Fibroblast of gingiva (primary cell): Measurements from ENCODE around the gene PNPLA1.
A peak's percentile ranks its signal among the peaks of the same experiment; 100 is the strongest.
"Not testable (repeated sequence)": the region's sequence is repeated elsewhere in the genome, so short reads cannot be mapped to it uniquely, and the experiment has no call there.

Experiments
- DNase-seq: peaks from one replicate; pipeline ENCODE4 v3.0.0-alpha.2; 2011; ENCODE audit warnings: low read depth

The PNPLA1 gene

GRCh38 chr6:36336208-36336710 lies 66.4 kb downstream of the PNPLA1 start:
- DNase-seq: no peak

GRCh38 chr6:36336779-36337241 lies 67.0 kb downstream of the PNPLA1 start, which contains the start of gene BNIP5:
Gene BNIP5 (minus strand): TSS chr6:36336888. CDS start chr6:36330690, 6,198 bp downstream.
- DNase-seq: no peak

DNA sequence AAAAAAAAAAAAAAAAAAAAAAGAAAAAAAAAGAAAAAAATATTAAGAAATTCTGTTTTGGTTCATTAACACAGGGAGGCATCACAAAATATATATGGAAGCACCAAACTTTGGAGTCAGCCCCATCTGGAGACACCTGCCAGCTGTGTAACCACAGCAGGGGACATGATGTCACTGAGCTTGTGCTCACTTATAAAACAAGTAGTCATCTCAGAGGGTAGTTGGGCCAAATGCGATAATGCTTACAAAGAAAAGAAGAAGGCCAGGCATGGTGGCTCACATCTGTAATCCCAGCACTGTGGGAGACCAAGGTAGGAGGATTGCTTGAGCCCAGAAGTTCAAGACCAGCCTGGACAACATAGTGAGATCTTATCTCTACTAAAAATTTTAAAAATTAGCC lies 68.0 kb downstream of the PNPLA1 start:
- no peak for DNase-seq

DNA sequence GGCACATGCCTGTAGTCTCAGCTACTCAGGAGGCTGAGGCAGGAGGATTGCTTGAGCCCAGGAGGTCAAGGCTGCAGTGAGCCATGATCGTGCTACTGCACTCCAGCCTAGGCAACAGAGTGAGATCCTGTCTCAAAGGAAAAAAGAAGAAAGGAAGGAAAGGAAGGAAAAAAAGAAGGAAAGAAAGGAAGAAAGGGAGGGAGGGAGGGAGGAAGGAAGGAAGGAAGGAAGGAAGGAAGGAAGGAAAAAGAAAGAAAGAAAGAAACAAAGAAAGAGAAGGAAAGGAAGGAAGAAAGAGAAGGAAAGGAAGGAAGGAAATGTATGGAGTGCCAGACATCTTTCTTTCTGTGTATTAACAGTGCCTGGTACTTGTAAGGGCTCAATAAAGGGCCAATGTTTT lies 68.4 kb downstream of the PNPLA1 start:
- DNase-seq: not testable (repeated sequence)

GRCh38 chr6:36339146-36339545 lies 69.3 kb downstream of the PNPLA1 start:
- no peak for DNase-seq

- DNase-seq: no peak
Measured at GRCh38 chr6:36340306-36340617, 70.4 kb downstream of the PNPLA1 start.

GRCh38 chr6:36340618-36341454 lies 71.0 kb downstream of the PNPLA1 start:
- peak; percentile 42 for DNase-seq

DNA sequence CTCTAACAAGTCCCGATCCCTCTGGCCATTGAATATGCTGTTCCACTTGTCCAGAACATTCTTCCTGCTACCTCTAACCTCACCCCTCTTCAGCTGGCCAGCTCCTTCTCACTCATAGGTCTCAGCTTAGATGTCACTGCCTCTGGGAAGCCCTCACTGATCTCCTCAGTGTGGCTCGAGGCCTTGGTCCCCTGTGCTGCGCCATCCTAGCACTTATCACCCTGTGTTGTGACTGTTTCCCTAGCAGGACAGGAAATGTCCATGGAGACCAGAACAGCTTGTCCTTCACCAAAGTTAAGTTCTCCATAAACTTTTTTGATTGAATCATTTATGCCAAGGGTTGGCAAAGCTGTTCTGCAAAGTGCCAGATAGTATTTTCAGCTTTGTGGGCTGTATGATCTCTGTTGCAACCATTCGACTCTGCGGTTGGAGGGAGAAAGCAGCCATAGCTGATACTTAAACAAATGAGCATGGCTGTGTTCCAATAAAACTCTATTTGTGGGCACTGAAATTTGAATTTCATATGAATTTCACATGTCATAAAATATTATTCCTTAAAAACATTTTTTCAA lies 73.3 kb downstream of the PNPLA1 start:
- no peak for DNase-seq

GRCh38 chr6:36345681-36346466 lies 76.0 kb downstream of the PNPLA1 start:
- no peak for DNase-seq

DNA sequence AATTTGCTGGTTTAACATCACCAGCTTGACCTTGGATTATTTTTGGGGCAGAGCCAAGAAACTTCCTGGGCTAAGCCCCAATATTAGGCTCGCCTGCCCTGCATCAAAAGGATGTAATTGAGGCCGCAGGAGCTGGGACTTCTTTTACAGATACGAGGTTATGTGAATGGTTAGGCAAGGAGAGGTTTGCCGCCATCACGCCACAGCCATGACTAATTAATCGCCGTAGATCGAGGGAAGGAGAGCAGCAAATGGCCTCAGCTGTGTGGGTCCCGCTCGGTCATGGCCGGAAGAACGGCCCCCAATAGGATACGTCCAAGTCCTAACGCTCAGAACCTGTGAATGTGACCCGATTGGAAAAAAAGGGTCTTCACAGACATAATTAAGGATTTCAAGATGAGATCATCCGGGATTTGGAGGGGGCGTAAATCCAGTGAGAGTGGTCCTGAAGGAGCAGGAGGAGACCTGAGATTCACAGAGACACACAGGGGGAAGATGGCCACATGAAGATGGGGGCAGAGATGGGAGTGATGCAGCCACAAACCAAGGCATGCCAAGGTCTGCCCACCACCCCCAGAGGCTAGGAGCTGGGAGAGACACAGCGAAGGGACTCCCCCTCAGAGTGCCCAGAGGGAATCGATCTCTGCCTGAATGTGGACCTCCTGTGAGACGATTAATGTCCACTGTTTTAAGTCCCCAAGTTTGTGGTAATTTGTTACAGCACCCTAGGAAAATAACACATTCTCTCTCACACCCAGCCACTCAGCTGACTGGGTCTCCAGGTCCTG lies 76.8 kb downstream of the PNPLA1 start:
- no peak for DNase-seq

GRCh38 chr6:36347621-36348020 lies 77.8 kb downstream of the PNPLA1 start:
- DNase-seq: no peak

DNA sequence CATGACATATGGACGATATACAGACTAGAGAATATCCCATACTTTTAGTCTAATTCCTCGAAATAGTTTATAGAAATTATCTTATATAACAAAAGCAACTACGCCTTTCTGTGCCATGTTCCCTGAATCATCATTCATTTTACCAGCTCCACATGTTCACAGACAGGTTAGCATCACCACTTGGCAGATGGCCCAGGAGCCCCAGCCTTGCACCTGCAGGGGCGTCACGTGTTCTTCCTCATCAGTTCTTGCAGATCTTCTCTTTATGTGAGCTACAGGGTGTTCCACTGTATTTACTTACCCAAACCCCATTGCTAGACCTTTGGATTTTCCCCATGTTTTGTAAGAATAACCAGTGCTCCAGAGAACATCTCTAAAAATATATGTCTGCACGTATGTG lies 79.4 kb downstream of the PNPLA1 start:
- no peak for DNase-seq

- no peak for DNase-seq
Measured at GRCh38 chr6:36350082-36350481, 80.2 kb downstream of the PNPLA1 start.

GRCh38 chr6:36350681-36351571 lies 81.1 kb downstream of the PNPLA1 start:
- no peak for DNase-seq

- no peak for DNase-seq
Measured at GRCh38 chr6:36352477-36353157, 82.8 kb downstream of the PNPLA1 start.

DNA sequence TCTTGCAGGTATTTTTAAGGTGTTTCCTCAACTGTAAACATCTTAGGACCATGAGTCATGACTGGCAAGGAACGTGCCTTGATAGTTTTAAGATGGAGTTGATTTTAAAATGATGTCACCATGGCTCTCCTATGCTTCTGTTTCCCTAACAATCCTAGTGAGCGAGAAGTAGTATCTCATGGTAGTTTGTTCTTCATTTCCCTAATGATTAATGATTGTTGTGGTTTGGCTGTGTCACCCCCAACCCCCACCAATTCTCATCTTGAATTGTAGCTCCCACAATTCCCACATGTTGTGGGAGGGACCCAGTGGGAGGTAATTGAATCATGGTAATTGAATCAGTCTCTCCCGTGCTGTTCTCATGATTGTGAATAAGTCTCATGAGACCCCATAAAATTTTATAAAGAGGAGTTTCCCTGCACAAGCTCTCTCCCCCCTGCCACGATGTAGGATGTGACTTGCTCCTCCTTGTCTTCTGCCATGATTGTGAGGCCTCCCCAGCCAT lies 83.6 kb downstream of the PNPLA1 start:
- DNase-seq: no peak

DNA sequence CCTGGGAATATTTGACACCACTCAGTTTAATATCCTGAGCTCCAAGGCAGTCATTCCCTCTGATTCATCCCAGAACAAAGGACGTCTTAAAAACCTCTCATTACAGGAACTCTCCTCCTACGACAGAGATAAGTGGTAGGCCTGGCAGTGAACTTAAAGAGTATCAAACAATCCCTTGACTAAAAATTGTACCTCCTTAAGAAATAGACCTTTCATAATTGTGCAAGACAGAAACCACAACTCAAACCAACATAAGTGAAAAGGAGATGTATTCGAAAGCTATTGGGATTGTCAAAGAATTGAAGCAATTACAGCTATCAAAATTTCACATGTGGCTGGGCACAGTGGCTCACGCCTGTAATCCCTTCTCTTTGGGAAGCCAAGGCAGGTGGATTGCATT lies 86.0 kb downstream of the PNPLA1 start:
- no peak for DNase-seq

- DNase-seq: no peak
Measured at GRCh38 chr6:36357872-36358225, 88.0 kb downstream of the PNPLA1 start.
